H1 (cell line): ENCODE data around the gene DDIAS. TPM values are rescaled to one million over a fixed set of nuclear protein-coding genes. Genes with fewer than 3 reads are reported as not detected.

Experiments
- CTCF ChIA-PET: fragments of 300-600 bp; sonication (Branson Sonifier 250); formaldehyde crosslinking; loops from one replicate; lab custom pipeline; 2021; ENCODE audit not compliant: partially characterized antibody; lab: Charles Lee
- POLR2A ChIA-PET: fragments of 300-600 bp; sonication (Branson Sonifier 250); formaldehyde crosslinking; loops from one replicate; lab custom pipeline; 2021; ENCODE audit warnings: inconsistent platforms; ENCODE audit not compliant: partially characterized antibody; lab: Charles Lee
- DNase-seq, 2 experiments: peaks; one replicate each; pipeline versions ENCODE4 v3.0.0 to v3.0.0-alpha.2; 2010 to 2022; ENCODE audit warnings: low spot score in 2 of 2, low read depth in 1 of 2, mixed read lengths in 1 of 2
- FAIRE-seq: peaks from 2 replicates; lab custom pipeline; 2011; peaks lifted over from hg19 to GRCh38; lab: Jason Lieb, UNC
- H2AFZ ChIP-seq: 2 replicates; pipeline ENCODE4 v1.8.1; 2012; ENCODE audit warnings: low read length, inconsistent platforms
- H2AK5ac ChIP-seq: 2 replicates; pipeline ENCODE4 v1.6.1; 2013; ENCODE audit warnings: low read depth, low read length
- H2BK120ac ChIP-seq: replicated peaks from 2 replicates; pipeline ENCODE3; 2013; ENCODE audit warnings: low read depth, low read length, inconsistent platforms
- H2BK12ac ChIP-seq: 2 replicates; pipeline ENCODE4 v1.6.1; 2013; ENCODE audit warnings: low read depth, low read length
- H2BK15ac ChIP-seq: 2 replicates; pipeline ENCODE4 v1.6.1; 2013; ENCODE audit warnings: low read length
- H2BK20ac ChIP-seq: 2 replicates; pipeline ENCODE4 v1.6.1; 2013; ENCODE audit warnings: low read length
- H2BK5ac ChIP-seq: 2 replicates; pipeline ENCODE4 v1.6.1; 2013; ENCODE audit warnings: low read depth, low read length
- H3K14ac ChIP-seq: 2 replicates; pipeline ENCODE4 v1.6.1; 2013; ENCODE audit warnings: inconsistent platforms; ENCODE audit not compliant: insufficient read length
- H3K18ac ChIP-seq: 2 replicates; pipeline ENCODE4 v1.6.1; 2013; ENCODE audit warnings: low read length; ENCODE audit errors: extremely low read depth
- H3K23ac ChIP-seq: 2 replicates; pipeline ENCODE4 v1.6.1; 2013; ENCODE audit warnings: inconsistent platforms; ENCODE audit not compliant: insufficient read length
- H3K23me2 ChIP-seq: 2 replicates; pipeline ENCODE4 v1.6.1; 2013; ENCODE audit warnings: low read depth, low read length
- H3K27ac ChIP-seq: 2 replicates; pipeline ENCODE4 v1.6.1; 2011; ENCODE audit warnings: low read depth, low read length, inconsistent platforms
- H3K27me3 ChIP-seq, 4 experiments: replicated peaks in 1 of 4; 1 replicate in 1 of 4; 2 replicates in 3 of 4; pipeline versions ENCODE4 v1.6.1 to v1.8.1; 2011 to 2013; ENCODE audit warnings: low read length in 3 of 4, mild to moderate bottlenecking in 3 of 4, inconsistent platforms in 2 of 4, mixed read lengths in 2 of 4, moderate library complexity in 1 of 4; ENCODE audit not compliant: control insufficient read depth in 3 of 4, insufficient read depth in 3 of 4; ENCODE audit errors: extremely low read depth in 1 of 4
- H3K36me3 ChIP-seq, 4 experiments: 2 replicates each; pipeline versions ENCODE4 v1.6.1 to v1.8.1; 2011 to 2013; ENCODE audit warnings: mild to moderate bottlenecking in 4 of 4, low read length in 3 of 4, moderate library complexity in 2 of 4, control low read depth in 1 of 4, inconsistent platforms in 1 of 4; ENCODE audit not compliant: insufficient read depth in 4 of 4, control insufficient read depth in 2 of 4
- H3K4ac ChIP-seq: replicated peaks from 2 replicates; pipeline ENCODE3; 2013; ENCODE audit warnings: low read length, low read depth, mixed read lengths, inconsistent platforms; ENCODE audit not compliant: insufficient read length
- H3K4me1 ChIP-seq, 4 experiments: replicated peaks in 1 of 4; 1 replicate in 1 of 4; 2 replicates in 3 of 4; pipeline versions ENCODE4 v1.6.1 to v1.8.1; 2011 to 2013; ENCODE audit warnings: low read length in 3 of 4, inconsistent platforms in 2 of 4, mixed read lengths in 1 of 4; ENCODE audit not compliant: insufficient read depth in 4 of 4, control insufficient read depth in 3 of 4
- H3K4me2 ChIP-seq, 2 experiments: 2 replicates each; pipeline versions ENCODE4 v1.6.1 to v1.8.1; 2011 to 2013; ENCODE audit warnings: low read depth in 2 of 2, low read length in 2 of 2, control low read depth in 1 of 2, inconsistent platforms in 1 of 2, mild to moderate bottlenecking in 1 of 2; ENCODE audit not compliant: insufficient read depth in 1 of 2
- H3K4me3 ChIP-seq, 4 experiments: fragments of 200-600, 300-600 bp in 1 of 4; sonication (generic), shearing (Covaris generic), sonication (Bioruptor Twin) in 1 of 4; 2 replicates each; pipeline versions ENCODE4 v1.5.1 to v1.8.1; 2011 to 2016; ENCODE audit warnings: low read length in 4 of 4, low read depth in 3 of 4, control low read depth in 2 of 4, inconsistent platforms in 2 of 4, mild to moderate bottlenecking in 2 of 4, mixed read lengths in 1 of 4, moderate library complexity in 1 of 4; ENCODE audit not compliant: insufficient read depth in 2 of 4; ENCODE audit errors: extremely low read depth in 1 of 4
- H3K56ac ChIP-seq: replicated peaks from 2 replicates; pipeline ENCODE3; 2013; ENCODE audit warnings: low read depth, mild to moderate bottlenecking, mixed read lengths, low read length, inconsistent platforms; ENCODE audit not compliant: insufficient read length
- H3K79me1 ChIP-seq: 2 replicates; pipeline ENCODE4 v1.6.1; 2013; ENCODE audit warnings: low read depth, low read length, control low read depth
- H3K79me2 ChIP-seq, 2 experiments: 2 replicates each; pipeline versions ENCODE4 v1.6.1 to v1.8.1; 2012 to 2013; ENCODE audit warnings: low read length in 2 of 2, mild to moderate bottlenecking in 2 of 2, inconsistent platforms in 1 of 2; ENCODE audit not compliant: insufficient read depth in 2 of 2, control insufficient read depth in 1 of 2
- H3K9ac ChIP-seq, 4 experiments: replicated peaks in 1 of 4; 1 replicate in 1 of 4; 2 replicates in 3 of 4; pipeline versions ENCODE4 v1.6.1 to v1.8.1; 2011 to 2013; ENCODE audit warnings: low read depth in 3 of 4, low read length in 3 of 4, control low read depth in 2 of 4, mild to moderate bottlenecking in 2 of 4, moderate library complexity in 2 of 4, inconsistent platforms in 1 of 4; ENCODE audit errors: extremely low read depth in 1 of 4
- H3K9me3 ChIP-seq, 2 experiments: 2 replicates each; pipeline versions ENCODE4 v1.6.1 to v1.8.1; 2012 to 2013; ENCODE audit warnings: mild to moderate bottlenecking in 2 of 2, moderate library complexity in 2 of 2, control low read depth in 1 of 2, inconsistent platforms in 1 of 2, low read depth in 1 of 2, low read length in 1 of 2, mixed read lengths in 1 of 2; ENCODE audit not compliant: insufficient read depth in 2 of 2
- H4K20me1 ChIP-seq, 2 experiments: replicated peaks in 1 of 2; 2 replicates each; pipeline versions ENCODE3 to v1.8.1; 2011 to 2013; ENCODE audit warnings: inconsistent platforms in 2 of 2, low read length in 2 of 2, mild to moderate bottlenecking in 1 of 2; ENCODE audit not compliant: insufficient read depth in 2 of 2, control insufficient read depth in 1 of 2
- H4K5ac ChIP-seq: 2 replicates; pipeline ENCODE4 v1.6.1; 2013; ENCODE audit warnings: low read length, low read depth, mixed read lengths, inconsistent platforms; ENCODE audit not compliant: insufficient read length
- H4K8ac ChIP-seq: 2 replicates; pipeline ENCODE4 v1.8.0; 2013; ENCODE audit warnings: mild to moderate bottlenecking, moderate library complexity, low read length, inconsistent platforms; ENCODE audit not compliant: insufficient read depth; ENCODE audit errors: extremely low read depth
- H4K91ac ChIP-seq: replicated peaks from 2 replicates; pipeline ENCODE3; 2013; ENCODE audit warnings: low read length, mixed read lengths, inconsistent platforms; ENCODE audit not compliant: insufficient read length
- CBX5 ChIP-seq: fragments of 300-800, 300-1000 bp; sonication (generic); IDR thresholded peaks from 2 replicates; pipeline ENCODE4 v1.7.1; 2016; ENCODE audit warnings: antibody characterized with exemption, low read length, low read depth
- EZH2 ChIP-seq: fragments of 200-600 bp; sonication (generic); IDR thresholded peaks from 2 replicates; pipeline ENCODE4 v1.7.1; 2012; ENCODE audit warnings: low read depth, mild to moderate bottlenecking, moderate library complexity, low read length, inconsistent platforms; ENCODE audit not compliant: severe bottlenecking
- HDAC6 ChIP-seq: IDR thresholded peaks from one replicate; pipeline ENCODE4 v1.7.1; 2012; ENCODE audit warnings: low read depth, mild to moderate bottlenecking, inconsistent platforms, low read length, moderate library complexity
- NRF1 ChIP-seq: IDR thresholded peaks from 2 replicates; pipeline ENCODE4 v1.6.1; 2011; ENCODE audit warnings: mild to moderate bottlenecking, low read depth, low read length, improper control_type of control experiment
- SAP30 ChIP-seq: fragments of 300-600 bp; sonication (generic); IDR thresholded peaks from 2 replicates; pipeline ENCODE4 v1.7.1; 2012; ENCODE audit warnings: low read length, moderate library complexity, mild to moderate bottlenecking, inconsistent platforms; ENCODE audit not compliant: insufficient read depth, insufficient replicate concordance
- YY1 ChIP-seq: IDR thresholded peaks from 2 replicates; pipeline ENCODE4 v1.6.1; 2011; ENCODE audit warnings: low read depth, mild to moderate bottlenecking, low read length
- WGBS, 2 experiments: shearing (Covaris generic) in 1 of 2; methylation state at CpG; one replicate each; pipeline versions ENCODE4 v1.1.6 to v1.1.7; 2013 to 2015; ENCODE audit warnings: low lambda C conversion rate in 2 of 2, mixed read lengths in 2 of 2, inconsistent platforms in 1 of 2, low coverage in 1 of 2, missing lambda C conversion rate in 1 of 2; ENCODE audit not compliant: insufficient replicate concordance in 2 of 2, insufficient coverage in 1 of 2, insufficient read length in 1 of 2; ENCODE audit errors: extremely low coverage in 1 of 2, missing lambda C conversion rate in 1 of 2; 5-methylcytosine and 5-hydroxymethylcytosine counted together
- polyA plus RNA-seq, 7 experiments: library from polyadenylated mRNA; depleted of rRNA in 3 of 7; stranded (reverse) in 5 of 7; unstranded in 2 of 7; fragments of >200 nt in 5 of 7; fragments of 200-250 nt in 2 of 7; gene quantifications; 1 replicate in 5 of 7; 2 replicates in 1 of 7; 4 replicates in 1 of 7; pipeline versions ENCODE4 v1.2.1 to v1.2.3, GENCODE V29; 2011 to 2013; ENCODE audit warnings: missing spikeins in 2 of 7, mixed read lengths in 2 of 7
- total RNA-seq: library from RNA; stranded (reverse); fragmentation: NEBNext Ultra II Directional; extraction: Animal tissue kit (Norgen Biotek cat#: 25700); gene quantifications from 2 replicates; pipeline ENCODE4 v1.2.1, GENCODE V29; 2021

The DDIAS gene
- total and polyA plus RNA-seq, 2 of the 8 experiments (the other 6 are each of a cell fraction or from before 2014, with no cell fraction given): 11.6 to 25.7 TPM

DNA sequence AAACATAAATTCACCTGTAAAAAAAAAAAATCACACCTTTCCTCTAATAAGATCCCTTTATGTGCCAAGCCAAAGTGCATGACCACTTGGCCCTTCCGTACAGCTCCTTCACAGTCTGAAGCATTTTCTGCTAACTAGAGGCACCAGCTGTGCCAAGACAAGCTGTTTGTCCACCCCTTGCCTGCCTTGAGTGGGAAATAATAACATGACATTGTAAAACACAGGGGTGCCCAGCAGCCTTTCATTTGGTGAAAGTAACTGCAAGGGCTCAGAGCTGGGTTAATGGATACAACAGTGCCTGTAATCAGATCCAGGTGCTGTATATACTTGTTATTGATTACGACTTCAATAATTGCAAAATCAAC is 59.2 kb downstream of the DDIAS start:
- Histone ChIP-seq H3K23ac (no peak overlapping the region), H3K56ac (no peak overlapping the region), H3K9ac (no peak overlapping the region), H3K27ac (no peak overlapping the region), H3K79me2 (no peaks in the 10 kb centered on the region), H2BK20ac (no peak overlapping the region), H2BK120ac (no peak overlapping the region), H3K14ac (no peak overlapping the region)
- POLR2A ChIA-PET: no interaction called here
- no peak for DNase-seq
- TF ChIP-seq YY1 (no peak), HDAC6 (no peak), SAP30 (no peak), EZH2 (no peak), NRF1 (no peak), CBX5 (no peak)
- TF ChIP-seq, all 59 proteins: peak for 0
- Histone ChIP-seq H3K18ac (no peak overlapping the region), H3K4me1 (peaks cover 0 to under 1% (median 0%) of the 10 kb centered on the region in 4 experiments; a peak in 2 of 7 replicates), H4K20me1 (no peaks in the 10 kb centered on the region), H3K23me2 (no peaks in the 10 kb centered on the region), H3K4me2 (no peak overlapping the region), H4K91ac (no peak overlapping the region), H3K79me1 (no peaks in the 10 kb centered on the region), H3K36me3 (no peaks in the 10 kb centered on the region), H2BK15ac (no peak overlapping the region), H4K8ac (no peak overlapping the region), H3K4me3 (no peak overlapping the region), H2AFZ (no peak overlapping the region), H3K27me3 (no peaks in the 10 kb centered on the region), H3K4ac (no peak overlapping the region), H2BK12ac (no peak overlapping the region), H2AK5ac (no peak overlapping the region), H4K5ac (no peak overlapping the region), H3K9me3 (no peaks in the 10 kb centered on the region), H2BK5ac (no peak overlapping the region)
- FAIRE-seq: no peak
- 92% methylated on average over 2 of the region's 2 CpGs; no CpG with 5 or more reads in 1 of the 2 experiments for WGBS, 2 experiments
- CTCF ChIA-PET: interaction anchor here (1.3 kb wide), 1 partner anchor 9 kb away, joined by 3 read pairs; no protein-coding TSS in a partner anchor
